Endothelial cell of umbilical vein (primary cell): Measurements from ENCODE around the gene UROC1.

ENCODE experiments used
- CTCF ChIP-seq, 2 donors: IDR thresholded peaks; 1 replicate in 1 of 2; 2 replicates in 1 of 2; pipeline ENCODE4 v1.5.1; 2011; ENCODE audit warnings: low read length in 2 of 2, mild to moderate bottlenecking in 2 of 2, moderate library complexity in 2 of 2, control low read depth in 1 of 2, inconsistent platforms in 1 of 2, low read depth in 1 of 2; ENCODE audit not compliant: insufficient read depth in 1 of 2; ENCODE audit errors: extremely low read depth in 1 of 2
- FOS ChIP-seq: IDR thresholded peaks from 2 replicates; pipeline ENCODE4 v1.6.1; 2011; ENCODE audit warnings: mild to moderate bottlenecking, low read length, moderate library complexity, borderline replicate concordance; ENCODE audit not compliant: insufficient read depth
- JUN ChIP-seq: IDR thresholded peaks from 2 replicates; pipeline ENCODE4 v1.6.1; 2011; ENCODE audit warnings: borderline replicate concordance, low read depth; ENCODE audit not compliant: insufficient read length, insufficient read depth
- MAX ChIP-seq: IDR thresholded peaks from 2 replicates; pipeline ENCODE4 v1.6.1; 2011; ENCODE audit not compliant: insufficient read depth, insufficient read length
- POLR2A ChIP-seq: IDR thresholded peaks from 2 replicates; pipeline ENCODE4 v1.6.1; 2012; ENCODE audit warnings: low read depth, mild to moderate bottlenecking, control low read depth, low read length

GRCh38 chr3:126464494-126464893, 53.1 kb downstream of the UROC1 start:
- no peak for TF ChIP-seq CTCF (IDR thresholded peaks at IDR 0.05; ENCODE audit: extremely low read depth in 1 of 2, insufficient read depth in 1 of 2, low read depth in 1 of 2, low read length in 2 of 2)
- no peak for TF ChIP-seq POLR2A
- no peak for TF ChIP-seq JUN
- no peak for TF ChIP-seq MAX
- no peak for TF ChIP-seq FOS
